T follicular helper cell (primary cell): Measurements from ENCODE around the gene USP17L17.
"Not testable (repeated sequence)": the region's sequence is repeated elsewhere in the genome, so short reads cannot be mapped to it uniquely, and the experiment has no call there.

Source experiments
- DNase-seq: peaks from one replicate; pipeline ENCODE4 v3.0.0-alpha.2; 2020; ENCODE audit warnings: low read depth
- total RNA-seq, 2 experiments: gene quantifications; one replicate each; lab custom pipeline; 2026; lab: John Stamatoyannopoulos, UW

USP17L17 gene
- total RNA-seq: 0 reads per million in 2 experiments

GRCh38 chr4:9243579-9243978, at the start of gene USP17L17:
Gene USP17L17, plus strand, starts transcription at chr4:9243879. Its CDS starts 0 bp downstream, at chr4:9243879.
- DNase-seq: not testable (repeated sequence)

GRCh38 chr4:9210357-9210756, 33.3 kb upstream of the USP17L17 start, which contains the start of gene USP17L10:
Gene USP17L10, plus strand, starts transcription at chr4:9210657. Its CDS starts 0 bp downstream, at chr4:9210657.
- DNase-seq: not testable (repeated sequence)

GRCh38 chr4:9214701-9215100, 29.0 kb upstream of the USP17L17 start:
- DNase-seq: not testable (repeated sequence)

GRCh38 chr4:9215105-9215504, 28.6 kb upstream of the USP17L17 start, which contains the start of gene USP17L11:
Gene USP17L11, plus strand, starts transcription at chr4:9215405. Its CDS starts 0 bp downstream, at chr4:9215405.
- DNase-seq: not testable (repeated sequence)

GRCh38 chr4:9219852-9220251, 23.8 kb upstream of the USP17L17 start, which contains the start of gene USP17L12:
Gene USP17L12, plus strand, starts transcription at chr4:9220152. Its CDS starts 0 bp downstream, at chr4:9220152.
- not testable (repeated sequence) for DNase-seq

- not testable (repeated sequence) for DNase-seq
These were observed 19.1 kb upstream of the USP17L17 start, which contains the start of gene USP17L13 for GRCh38 chr4:9224596-9224995. Gene USP17L13, plus strand, starts transcription at chr4:9224896. Its CDS starts 0 bp downstream, at chr4:9224896.

GRCh38 chr4:9230249-9230648, 13.4 kb upstream of the USP17L17 start:
- DNase-seq: not testable (repeated sequence)

GRCh38 chr4:9234085-9234484, 9.6 kb upstream of the USP17L17 start, which contains the start of gene USP17L15:
Gene USP17L15, plus strand, starts transcription at chr4:9234385. Its CDS starts 0 bp downstream, at chr4:9234385.
- DNase-seq: not testable (repeated sequence)

- DNase-seq: not testable (repeated sequence)
These were observed 5.2 kb upstream of the USP17L17 start for GRCh38 chr4:9238461-9238860.

- DNase-seq: not testable (repeated sequence)
These were observed 4.4 kb downstream of the USP17L17 start, which contains the start of gene USP17L18 for GRCh38 chr4:9247953-9248680. Gene USP17L18, plus strand, starts transcription at chr4:9248630. Its CDS starts 0 bp downstream, at chr4:9248630.

GRCh38 chr4:9253078-9253477, 9.4 kb downstream of the USP17L17 start, which contains the start of gene USP17L19:
Gene USP17L19, plus strand, starts transcription at chr4:9253378. Its CDS starts 0 bp downstream, at chr4:9253378.
- DNase-seq: not testable (repeated sequence)

GRCh38 chr4:9257824-9258223, 14.1 kb downstream of the USP17L17 start, which contains the start of gene USP17L20:
Gene USP17L20, plus strand, starts transcription at chr4:9258124. Its CDS starts 0 bp downstream, at chr4:9258124.
- DNase-seq: not testable (repeated sequence)

GRCh38 chr4:9262572-9262971, 18.9 kb downstream of the USP17L17 start, which contains the start of gene USP17L21:
Gene USP17L21, plus strand, starts transcription at chr4:9262872. Its CDS starts 0 bp downstream, at chr4:9262872.
- not testable (repeated sequence) for DNase-seq

GRCh38 chr4:9267319-9267718, 23.6 kb downstream of the USP17L17 start, which contains the start of gene USP17L22:
Gene USP17L22, plus strand, starts transcription at chr4:9267619. Its CDS starts 0 bp downstream, at chr4:9267619.
- DNase-seq: not testable (repeated sequence)

- not testable (repeated sequence) for DNase-seq
These were observed 28.0 kb downstream of the USP17L17 start for GRCh38 chr4:9271719-9272118.
